Stimulated activated CD8-positive, alpha-beta memory T cell treated with anti-CD3 and anti-CD28 coated beads, Interleukin-12 subunit alpha, Interleukin-12 subunit beta, amount 100 ng/mL, for 24 hours (primary cell): ENCODE measurements around the gene MBD5.

ENCODE experiments used
- DNase-seq: peaks from one replicate; pipeline ENCODE4 v3.0.0-alpha.2; 2020; ENCODE audit errors: extremely low read depth

MBD5 gene

GRCh38 chr2:148124271-148124670 lies 103.4 kb downstream of the MBD5 start:
- DNase-seq: no peak

- DNase-seq: no peak
These were observed 109.7 kb downstream of the MBD5 start for GRCh38 chr2:148130581-148130980.

- no peak for DNase-seq
These were observed 111.5 kb downstream of the MBD5 start for GRCh38 chr2:148132412-148132811.

DNA sequence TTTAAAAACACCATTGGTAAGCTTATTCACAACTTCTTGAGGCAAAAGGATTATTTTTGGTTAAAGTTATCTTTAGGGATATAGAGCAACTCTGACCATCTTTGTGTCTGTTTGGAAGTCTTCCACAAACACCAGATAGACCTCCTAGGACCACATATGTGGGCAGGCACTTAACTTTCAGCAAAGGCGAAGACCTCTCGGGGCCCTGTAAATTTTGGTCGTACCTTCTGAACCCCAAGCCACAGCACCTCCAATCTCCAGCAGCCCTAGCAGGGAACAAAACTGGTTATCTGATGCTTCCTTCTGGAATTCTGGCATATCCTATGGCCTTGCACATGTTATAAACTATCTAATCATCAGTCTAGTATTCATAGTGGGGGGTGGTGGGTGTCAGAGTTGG lies 114.8 kb downstream of the MBD5 start:
- DNase-seq: no peak

DNA sequence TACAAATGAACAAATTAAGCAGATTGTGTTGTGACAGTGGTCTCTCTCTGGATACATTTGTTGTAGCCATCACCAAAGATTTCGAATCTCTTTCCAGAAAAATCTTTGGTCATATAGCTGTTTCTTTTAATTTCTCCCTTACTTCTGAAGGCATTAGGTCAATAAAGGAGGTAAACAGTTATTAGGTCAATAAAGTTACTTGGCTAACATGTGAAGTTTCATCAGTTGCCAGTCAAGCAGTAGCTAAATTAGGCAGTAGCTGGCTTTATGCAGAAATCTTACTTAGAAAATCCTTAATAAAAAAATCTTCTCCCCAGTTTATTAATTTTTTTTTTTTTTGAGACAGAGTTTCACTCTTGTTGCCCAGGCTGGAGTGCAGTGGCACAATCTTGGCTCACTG lies 115.5 kb downstream of the MBD5 start:
- DNase-seq: no peak

DNA sequence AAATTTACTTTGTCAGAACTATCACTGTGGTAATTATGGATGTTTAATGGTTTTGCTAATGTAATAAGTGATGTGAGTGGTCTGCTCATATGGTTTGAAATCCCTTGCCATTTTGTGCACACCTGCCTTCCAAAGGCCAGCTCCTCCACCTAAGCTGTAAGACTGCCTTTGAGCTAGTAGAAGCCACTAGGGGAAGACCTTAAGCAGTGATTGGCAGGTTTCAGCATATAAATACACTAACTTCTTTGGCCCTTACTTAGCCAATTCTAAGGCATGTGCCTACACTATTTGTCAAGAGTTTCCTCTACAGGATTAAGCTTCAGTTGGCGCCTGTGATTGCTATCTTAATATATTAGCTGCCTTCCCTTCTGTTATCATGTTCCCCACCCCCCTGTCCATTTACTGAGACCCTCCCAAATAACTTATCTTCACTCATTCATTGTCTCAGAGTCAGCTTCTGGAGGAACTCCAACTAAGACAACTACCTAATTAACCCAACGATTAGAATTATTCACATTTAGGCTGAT lies 141.1 kb downstream of the MBD5 start:
- no peak for DNase-seq

GRCh38 chr2:148162871-148163270 lies 142.0 kb downstream of the MBD5 start:
- DNase-seq: no peak

DNA sequence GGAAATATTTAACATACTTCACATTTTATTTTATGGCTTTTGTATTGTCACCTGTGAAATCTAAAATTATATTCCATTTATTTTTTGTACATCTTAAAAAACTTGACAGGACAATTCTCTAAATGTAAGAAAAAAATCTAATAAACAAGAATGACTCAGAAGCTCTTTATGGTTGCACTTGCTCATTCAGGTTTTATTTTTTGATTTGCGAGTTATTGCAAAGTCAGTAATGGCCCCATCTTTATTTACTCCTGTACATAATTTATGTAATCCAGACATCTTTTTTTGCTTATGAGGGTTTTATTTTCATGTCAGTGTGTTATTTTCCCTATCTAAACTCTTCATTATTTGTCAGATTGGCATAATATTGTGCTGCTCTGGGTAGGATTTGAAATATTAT lies 145.1 kb downstream of the MBD5 start:
- no peak for DNase-seq

GRCh38 chr2:148167241-148167766 lies 146.4 kb downstream of the MBD5 start:
- DNase-seq: no peak

GRCh38 chr2:148167855-148168254 lies 147.0 kb downstream of the MBD5 start:
- no peak for DNase-seq

GRCh38 chr2:148172131-148172753 lies 151.4 kb downstream of the MBD5 start:
- DNase-seq: no peak

- no peak for DNase-seq
These were observed 152.3 kb downstream of the MBD5 start for GRCh38 chr2:148173168-148173567.

DNA sequence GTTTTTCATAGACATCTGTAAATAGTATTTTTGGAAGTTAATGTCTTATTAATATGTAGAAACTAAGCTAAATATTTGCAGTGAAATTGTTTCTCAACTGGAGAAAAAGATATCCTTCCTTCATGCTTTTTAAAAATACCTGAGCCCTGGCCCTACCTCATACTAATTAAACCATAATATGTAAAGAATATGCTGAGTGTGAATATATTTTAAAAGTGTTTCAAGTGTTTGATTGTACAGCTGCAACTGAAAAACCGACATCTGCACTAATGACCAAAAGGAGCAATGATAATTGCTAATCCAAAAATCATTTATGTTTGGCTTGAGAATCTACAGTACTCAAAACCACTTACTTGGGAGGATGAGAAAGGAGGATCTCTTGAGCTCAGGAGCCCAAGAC lies 156.7 kb downstream of the MBD5 start:
- DNase-seq: no peak

- DNase-seq: no peak
These were observed 158.8 kb downstream of the MBD5 start for GRCh38 chr2:148179724-148180123.

DNA sequence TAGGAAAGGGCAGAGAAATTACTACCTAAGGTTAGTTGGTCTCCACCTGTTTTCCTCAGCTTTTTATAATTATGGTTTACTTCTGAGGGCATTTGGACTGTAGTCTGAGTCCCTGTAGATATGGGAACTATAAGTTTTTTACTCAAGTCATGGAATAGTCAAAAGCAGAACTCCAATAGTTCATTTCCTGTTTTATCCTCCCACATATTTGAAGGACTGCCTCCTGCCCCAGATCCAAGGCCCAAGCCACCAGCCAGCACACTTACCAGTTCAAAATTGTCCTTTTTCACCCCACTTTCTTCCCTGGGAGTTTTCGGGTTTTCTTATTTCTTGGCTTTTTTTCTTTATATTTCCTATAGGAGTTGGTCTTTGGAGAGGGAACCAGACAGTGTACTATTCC lies 164.1 kb downstream of the MBD5 start:
- no peak for DNase-seq

GRCh38 chr2:148194882-148195281 lies 174.0 kb downstream of the MBD5 start:
- no peak for DNase-seq

DNA sequence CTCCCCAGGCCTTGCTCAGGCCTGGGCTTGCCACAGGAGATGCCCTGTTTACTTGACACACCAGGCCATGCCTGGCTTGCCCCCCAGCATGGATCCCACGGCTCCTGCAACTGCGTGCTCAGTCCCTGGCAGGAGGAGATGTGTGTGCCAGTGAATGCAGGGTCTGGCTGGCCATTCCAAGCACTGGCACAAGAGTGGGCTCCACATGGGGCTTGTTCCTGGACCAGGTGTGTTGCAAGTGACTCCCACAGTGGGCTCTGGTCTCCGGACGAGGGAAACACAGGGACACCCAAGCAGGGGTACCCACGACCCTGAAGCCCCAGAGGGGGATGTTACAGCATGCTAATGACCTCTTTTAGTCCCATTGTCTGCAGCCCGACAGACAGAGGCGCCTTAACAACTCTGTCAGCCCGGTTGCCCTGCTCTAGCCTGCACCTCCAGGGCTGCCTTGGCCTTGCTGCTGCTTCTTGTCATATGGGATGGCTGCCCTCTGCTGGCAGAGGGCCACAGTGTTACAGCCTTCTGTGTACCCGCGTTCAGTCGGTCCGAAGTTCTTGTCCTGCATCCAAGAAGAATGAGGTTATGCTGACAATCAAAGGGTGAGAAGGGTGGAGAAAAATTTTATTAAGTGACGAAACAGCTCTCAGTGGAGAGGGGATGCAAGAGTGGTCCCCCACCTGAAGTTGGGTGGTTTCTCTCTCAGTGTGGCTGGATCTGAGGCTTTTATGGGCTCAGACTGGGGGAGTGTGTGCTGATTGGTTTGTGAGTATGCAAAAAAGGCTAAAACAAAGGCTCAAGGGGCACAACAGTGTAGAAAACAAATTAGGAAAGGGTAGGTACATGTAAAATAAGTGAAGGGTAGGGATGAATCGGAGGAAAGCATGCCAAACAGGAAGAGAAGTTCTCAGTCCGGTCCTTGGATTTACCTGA lies 180.4 kb downstream of the MBD5 start:
- no peak for DNase-seq

DNA sequence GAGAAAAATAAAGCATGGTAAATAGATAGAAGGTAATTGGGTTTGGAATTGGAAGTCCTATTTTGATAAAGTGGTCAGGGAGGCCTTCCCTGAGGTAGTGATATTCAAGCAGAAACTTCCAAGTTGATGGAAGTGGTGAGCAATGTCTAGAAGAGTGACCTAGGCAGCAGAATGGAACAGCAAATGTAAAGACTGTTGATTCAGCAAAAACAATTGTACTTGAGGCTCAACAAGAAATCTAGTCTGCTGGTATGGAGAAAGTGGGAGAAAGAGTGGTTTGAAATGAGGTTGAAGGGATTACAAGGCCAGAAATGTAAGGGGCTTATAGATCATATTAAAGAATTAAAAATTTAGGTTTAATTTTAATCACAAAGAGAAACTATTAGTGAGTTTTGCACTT lies 181.3 kb downstream of the MBD5 start:
- DNase-seq: no peak

- DNase-seq: no peak
These were observed 186.2 kb downstream of the MBD5 start for GRCh38 chr2:148207111-148207510.

DNA sequence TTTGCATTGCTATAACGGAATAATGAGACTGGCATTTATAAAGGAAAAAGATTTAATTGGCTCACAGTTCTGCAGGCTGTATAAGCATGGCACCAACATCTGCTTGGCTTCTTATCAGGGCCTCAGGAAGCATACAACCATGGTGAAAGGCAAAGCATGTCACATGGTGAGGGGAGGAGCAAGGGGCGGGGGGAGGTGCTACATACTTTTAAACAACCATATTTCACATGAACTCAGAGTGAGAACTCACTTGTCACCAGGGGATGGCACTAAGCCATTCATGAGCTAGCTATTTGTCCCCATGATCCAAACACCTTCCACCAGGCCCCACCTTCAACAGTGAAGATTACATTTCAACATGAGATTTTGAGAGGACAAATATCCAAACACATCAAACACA lies 188.7 kb downstream of the MBD5 start:
- DNase-seq: no peak

DNA sequence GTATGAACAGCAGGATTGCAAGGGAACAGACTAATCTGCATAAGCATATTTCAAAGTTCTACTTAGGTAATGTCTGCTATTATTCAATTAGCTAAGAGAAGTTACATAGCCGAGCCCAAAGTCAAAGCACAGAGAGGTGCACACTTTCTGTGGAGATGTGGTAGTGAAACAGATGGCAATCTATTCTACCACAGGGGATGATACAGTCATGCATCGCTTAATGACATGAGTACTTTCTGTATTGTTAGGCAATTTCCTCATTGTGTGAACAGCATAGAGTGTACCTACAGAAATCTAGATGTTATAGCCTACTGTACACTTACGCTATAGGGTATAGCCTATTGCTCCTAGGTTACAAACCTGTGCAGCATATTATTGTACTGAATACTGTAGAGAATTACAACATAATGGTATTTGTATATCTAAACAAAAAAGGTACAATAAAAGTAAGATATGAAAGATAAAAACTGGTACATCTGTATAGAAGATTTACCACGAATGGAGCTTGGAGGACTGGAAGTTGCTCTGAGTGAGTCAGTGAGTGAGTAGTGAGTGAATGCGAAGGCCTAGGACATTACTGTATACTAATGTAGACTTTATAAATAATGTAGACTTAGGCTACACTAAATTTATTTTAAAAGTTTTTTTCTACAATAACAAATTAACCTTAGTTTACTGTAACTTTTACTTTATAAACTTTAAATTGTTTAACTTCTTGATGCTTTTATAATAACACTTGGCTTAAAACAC lies 197.6 kb downstream of the MBD5 start:
- no peak for DNase-seq

GRCh38 chr2:148221166-148221565 lies 200.3 kb downstream of the MBD5 start:
- DNase-seq: no peak
